Mesothelial cell of epicardium (in vitro differentiated cells): ENCODE results near the gene DNAJB1. TPM values are rescaled to one million over a fixed set of nuclear protein-coding genes. Genes with fewer than 3 reads are reported as not detected.

Experiments
- DNase-seq, 2 experiments: peaks; one replicate each; pipeline ENCODE4 v3.0.0; 2021; ENCODE audit warnings: low spot score in 2 of 2; ENCODE audit not compliant: unreplicated experiment in 2 of 2
- H3K27ac Mint-ChIP-seq: 2 replicates; pipeline ENCODE4 v1.8.0; 2021; ENCODE audit warnings: mixed read lengths
- H3K27me3 Mint-ChIP-seq: 2 replicates; pipeline ENCODE4 v1.8.0; 2021; ENCODE audit warnings: low read depth, mixed read lengths
- H3K36me3 Mint-ChIP-seq: 2 replicates; pipeline ENCODE4 v1.8.0; 2021; ENCODE audit warnings: mixed read lengths
- H3K4me1 Mint-ChIP-seq: 2 replicates; pipeline ENCODE4 v1.8.0; 2021; ENCODE audit warnings: mixed read lengths
- H3K4me3 Mint-ChIP-seq: 2 replicates; pipeline ENCODE4 v1.8.0; 2021; ENCODE audit warnings: mild to moderate bottlenecking, moderate library complexity, mixed read lengths
- H3K9me3 Mint-ChIP-seq: 2 replicates; pipeline ENCODE4 v1.8.0; 2021; ENCODE audit warnings: mixed read lengths
- microRNA-seq: library from miRNA; unstranded; fragments of <30 nt; microRNA quantifications from one replicate; pipeline ENCODE4 v1.2.0, GENCODE V29; 2021; ENCODE audit warnings: inconsistent platforms, mixed read lengths
- total RNA-seq: library from RNA; stranded (reverse); gene quantifications from 3 replicates; pipeline ENCODE4 v1.2.1, GENCODE V29; 2021
- TF ChIP-seq, protein P1 (sequence below): fragments of 200-600 bp; sonication (generic); IDR thresholded peaks from one replicate; pipeline ENCODE4 v1.5.0; 2021; ENCODE audit warnings: antibody characterized with exemption; ENCODE audit not compliant: unreplicated experiment

The DNAJB1 gene
- total RNA-seq, 1 donor from 2014 or later: 106 TPM

DNA sequence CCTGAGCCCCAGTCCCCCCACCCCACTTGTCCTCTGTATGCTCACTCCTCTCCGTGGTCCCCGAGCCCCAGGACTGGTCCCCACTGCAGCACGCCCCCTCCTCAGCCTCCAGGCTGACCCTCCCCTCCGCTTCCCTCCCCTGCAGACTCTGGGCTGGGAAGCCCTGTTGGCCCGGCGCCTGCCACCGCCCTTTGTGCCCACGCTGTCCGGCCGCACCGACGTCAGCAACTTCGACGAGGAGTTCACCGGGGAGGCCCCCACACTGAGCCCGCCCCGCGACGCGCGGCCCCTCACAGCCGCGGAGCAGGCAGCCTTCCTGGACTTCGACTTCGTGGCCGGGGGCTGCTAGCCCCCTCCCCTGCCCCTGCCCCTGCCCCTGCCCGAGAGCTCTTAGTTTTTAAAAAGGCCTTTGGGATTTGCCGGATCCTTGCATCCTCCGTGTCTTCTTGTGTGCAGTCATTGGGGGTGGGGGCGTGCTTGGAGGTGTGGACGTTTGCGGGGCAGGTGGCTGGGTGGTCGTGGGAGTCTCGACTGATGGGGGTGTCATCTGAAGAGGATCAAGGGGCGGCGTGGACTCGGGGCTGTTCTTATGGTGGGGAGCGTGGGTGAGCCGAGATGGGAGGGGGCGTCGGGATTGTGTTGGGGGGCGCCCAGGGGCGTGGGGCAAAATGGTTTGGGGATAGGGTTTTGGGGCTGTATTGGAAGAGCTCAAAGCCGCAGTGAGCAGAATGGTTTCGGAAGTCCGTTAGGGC, 46.6 kb downstream of the DNAJB1 start:
- H3K4me1 Mint-ChIP-seq: peaks cover 25% of the 10 kb centered on the region
- TF ChIP-seq, protein P1, sequence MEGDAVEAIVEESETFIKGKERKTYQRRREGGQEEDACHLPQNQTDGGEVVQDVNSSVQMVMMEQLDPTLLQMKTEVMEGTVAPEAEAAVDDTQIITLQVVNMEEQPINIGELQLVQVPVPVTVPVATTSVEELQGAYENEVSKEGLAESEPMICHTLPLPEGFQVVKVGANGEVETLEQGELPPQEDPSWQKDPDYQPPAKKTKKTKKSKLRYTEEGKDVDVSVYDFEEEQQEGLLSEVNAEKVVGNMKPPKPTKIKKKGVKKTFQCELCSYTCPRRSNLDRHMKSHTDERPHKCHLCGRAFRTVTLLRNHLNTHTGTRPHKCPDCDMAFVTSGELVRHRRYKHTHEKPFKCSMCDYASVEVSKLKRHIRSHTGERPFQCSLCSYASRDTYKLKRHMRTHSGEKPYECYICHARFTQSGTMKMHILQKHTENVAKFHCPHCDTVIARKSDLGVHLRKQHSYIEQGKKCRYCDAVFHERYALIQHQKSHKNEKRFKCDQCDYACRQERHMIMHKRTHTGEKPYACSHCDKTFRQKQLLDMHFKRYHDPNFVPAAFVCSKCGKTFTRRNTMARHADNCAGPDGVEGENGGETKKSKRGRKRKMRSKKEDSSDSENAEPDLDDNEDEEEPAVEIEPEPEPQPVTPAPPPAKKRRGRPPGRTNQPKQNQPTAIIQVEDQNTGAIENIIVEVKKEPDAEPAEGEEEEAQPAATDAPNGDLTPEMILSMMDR: no peak
- H3K4me3 Mint-ChIP-seq: peak overlapping the region; percentile 24
- no peaks in the 10 kb centered on the region for H3K27me3 Mint-ChIP-seq
- H3K9me3 Mint-ChIP-seq: no peaks in the 10 kb centered on the region
- H3K27ac Mint-ChIP-seq: no peak overlapping the region
- H3K36me3 Mint-ChIP-seq: peaks cover 6% of the 10 kb centered on the region
- no peak for DNase-seq

DNA sequence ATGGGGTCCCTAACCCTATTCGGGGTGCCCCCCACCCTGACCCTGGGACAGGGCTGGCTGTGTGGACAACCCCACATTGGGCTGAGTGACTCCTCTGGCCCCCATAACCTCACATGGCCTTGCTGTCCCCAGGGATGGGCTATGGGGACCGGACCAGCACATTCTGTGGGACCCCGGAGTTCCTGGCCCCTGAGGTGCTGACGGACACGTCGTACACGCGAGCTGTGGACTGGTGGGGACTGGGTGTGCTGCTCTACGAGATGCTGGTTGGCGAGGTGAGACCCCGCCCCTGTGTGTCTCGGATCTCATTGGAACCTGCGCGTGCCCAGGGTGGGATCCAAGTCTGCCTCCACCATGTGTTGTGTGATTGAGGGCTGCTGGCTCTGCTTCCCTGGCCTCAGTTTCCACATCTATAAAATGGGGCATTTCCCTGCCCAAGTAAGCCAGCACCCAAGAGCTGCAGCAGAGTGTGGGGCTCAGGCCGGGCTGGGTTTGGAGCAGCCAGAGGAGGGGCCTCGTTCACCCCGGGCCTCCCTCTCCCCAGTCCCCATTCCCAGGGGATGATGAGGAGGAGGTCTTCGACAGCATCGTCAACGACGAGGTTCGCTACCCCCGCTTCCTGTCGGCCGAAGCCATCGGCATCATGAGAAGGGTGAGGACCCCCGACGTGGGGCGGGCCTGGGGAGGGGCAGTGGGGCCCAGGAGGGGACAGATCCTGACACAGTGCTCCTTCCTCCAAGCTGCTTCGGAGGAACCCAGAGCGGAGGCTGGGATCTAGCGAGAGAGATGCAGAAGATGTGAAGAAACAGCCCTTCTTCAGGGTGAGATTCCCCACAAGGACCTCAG, 47.9 kb downstream of the DNAJB1 start:
- Mint-ChIP-seq H3K36me3 (peaks cover 8% of the 10 kb centered on the region), H3K9me3 (no peaks in the 10 kb centered on the region)

DNA sequence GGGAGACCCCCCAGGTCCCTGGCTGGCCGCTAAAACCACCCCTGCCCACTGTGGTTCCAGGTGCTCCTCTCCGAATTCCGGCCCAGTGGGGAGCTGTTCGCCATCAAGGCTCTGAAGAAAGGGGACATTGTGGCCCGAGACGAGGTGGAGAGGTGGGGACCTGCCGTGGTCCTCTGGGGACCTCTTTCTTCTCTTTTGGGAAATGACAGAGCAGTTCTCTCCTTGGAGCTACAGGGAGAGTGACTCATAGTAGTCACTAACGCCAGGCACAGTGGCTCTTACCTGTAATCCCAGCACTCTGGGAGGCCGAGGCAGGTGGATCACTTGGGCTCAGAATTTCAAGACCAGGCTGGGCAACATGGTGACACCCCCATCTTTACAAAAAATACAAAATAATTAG, 50.4 kb downstream of the DNAJB1 start:
- no peak for DNase-seq
- peaks cover 13% of the 10 kb centered on the region for H3K36me3 Mint-ChIP-seq
- TF ChIP-seq, protein P1: no peak

More for the DNA sequence above, 47.9 kb downstream of the DNAJB1 start:
- H3K4me3 Mint-ChIP-seq: no peak overlapping the region
- no peak for DNase-seq
- H3K4me1 Mint-ChIP-seq: peaks cover 12% of the 10 kb centered on the region
- H3K27me3 Mint-ChIP-seq: no peaks in the 10 kb centered on the region
- H3K27ac Mint-ChIP-seq: no peak overlapping the region
- TF ChIP-seq, protein P1: no peak

DNA sequence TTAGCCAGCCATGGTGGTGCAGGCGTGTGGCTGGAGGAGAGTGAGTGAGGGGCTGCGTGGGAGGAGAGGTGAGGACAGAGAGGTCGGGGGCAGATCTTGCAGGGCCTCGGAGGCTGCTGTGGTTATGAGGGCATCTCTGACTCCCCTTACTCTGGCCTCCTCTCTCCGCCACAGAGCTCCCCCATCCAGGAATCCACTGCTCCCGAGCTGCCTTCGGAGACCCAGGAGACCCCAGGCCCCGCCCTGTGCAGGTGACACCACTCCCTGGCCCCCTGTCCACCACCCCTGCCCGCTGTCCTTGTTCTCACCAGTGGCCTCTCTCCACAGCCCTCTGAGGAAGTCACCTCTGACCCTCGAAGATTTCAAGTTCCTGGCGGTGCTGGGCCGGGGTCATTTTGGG, 50.8 kb downstream of the DNAJB1 start:
- H3K27ac Mint-ChIP-seq: no peak overlapping the region
- H3K4me1 Mint-ChIP-seq: no peaks in the 10 kb centered on the region
- H3K27me3 Mint-ChIP-seq: no peaks in the 10 kb centered on the region
- TF ChIP-seq, protein P1: no peak
- no peak overlapping the region for H3K4me3 Mint-ChIP-seq
- H3K36me3 Mint-ChIP-seq: peaks cover 13% of the 10 kb centered on the region
- H3K9me3 Mint-ChIP-seq: no peaks in the 10 kb centered on the region
- no peak for DNase-seq

More for the DNA sequence above, 50.4 kb downstream of the DNAJB1 start:
- Mint-ChIP-seq H3K4me1 (peaks cover 1% of the 10 kb centered on the region), H3K27ac (no peak overlapping the region), H3K4me3 (no peak overlapping the region), H3K27me3 (no peaks in the 10 kb centered on the region), H3K9me3 (no peaks in the 10 kb centered on the region)

Small RNAs within 50 kb of the gene (microRNA-seq; reads per million reads assigned to microRNA genes)
- not detected for gene MIR639

Other genes starting within 250 kb of the DNAJB1 start
- gene ADGRE5, start 137.0 kb downstream of the DNAJB1 start, total RNA-seq: 4.5 to 5.4 TPM (median 4.9 TPM) in 3 replicates
- gene DDX39A, start 99.1 kb downstream of the DNAJB1 start, total RNA-seq: 66.9 to 68.6 TPM (median 67.6 TPM) in 3 replicates
- 84.5 to 89.1 TPM (median 85.9 TPM) in 3 replicates for gene PKN1, start 85.1 kb downstream of the DNAJB1 start, total RNA-seq
- 2.8 to 3.5 TPM (median 2.8 TPM) in 3 replicates for gene PTGER1, start 43.0 kb downstream of the DNAJB1 start, total RNA-seq
- gene GIPC1, start 22.3 kb downstream of the DNAJB1 start, total RNA-seq: 108 to 111 TPM (median 111 TPM) in 3 replicates
- gene TECR, start 11.2 kb upstream of the DNAJB1 start, total RNA-seq: 111 to 116 TPM (median 115 TPM) in 3 replicates
- gene NDUFB7, start 53.7 kb upstream of the DNAJB1 start, total RNA-seq: 117 to 122 TPM (median 119 TPM) in 3 replicates
- gene CLEC17A, start 64.7 kb upstream of the DNAJB1 start, total RNA-seq: not detected in 3 replicates
- gene ADGRE3, start 156.4 kb upstream of the DNAJB1 start, total RNA-seq: not detected in 3 replicates
- 29.6 to 34.1 TPM (median 33.6 TPM) in 3 replicates for gene ZNF333, start 171.7 kb upstream of the DNAJB1 start, total RNA-seq